K562 (cell line): ENCODE data around the gene PCBD2. TPM values are rescaled to one million over a fixed set of nuclear protein-coding genes. Genes with fewer than 3 reads are reported as not detected.

Source experiments
- ATAC-seq: fragments of 200-7000 bp; cut with Tn5 transposase; 3 replicates; pipeline ENCODE4 v1.9.1; 2020; ENCODE audit warnings: moderate library complexity
- BruUV-seq: library from RNA; stranded (reverse); fragments of 400-500 nt; replicated peaks from 2 replicates; lab custom pipeline; 2021; lab: Mats Ljungman, UMichigan
- CTCF ChIA-PET: fragments of 300-600 bp; formaldehyde crosslinking; extraction: SDS; loops from one replicate; lab custom pipeline; 2021; ENCODE audit warnings: low intra/inter-chr PET ratio; lab: Yijun Ruan, JAX
- POLR2A ChIA-PET: fragments of 300-600, 350-650 bp; sonication (Branson Sonifier 250); formaldehyde crosslinking; extraction: SDS; loops from one replicate; lab custom pipeline; 2021; ENCODE audit warnings: antibody characterized with exemption, inconsistent platforms; lab: Yijun Ruan, JAX
- DNase-seq, 4 experiments: peaks; one replicate each; pipeline versions ENCODE4 v3.0.0 to v3.0.0-alpha.2; 2011 to 2018; ENCODE audit warnings: low spot score in 3 of 4, mixed read lengths in 3 of 4; ENCODE audit errors: extremely low read depth in 1 of 4
- FAIRE-seq: peaks from 2 replicates; lab custom pipeline; 2011; peaks lifted over from hg19 to GRCh38; lab: Jason Lieb, UNC
- H2AFZ ChIP-seq: 2 replicates; pipeline ENCODE4 v1.6.0; 2011; ENCODE audit warnings: low read depth, low read length, control low read depth, inconsistent platforms
- H3K27ac ChIP-seq: fragments of 200-600 bp; 3 replicates; pipeline ENCODE4 v1.8.0; 2011; ENCODE audit warnings: low read depth, mild to moderate bottlenecking, control low read depth, inconsistent platforms, low read length, moderate library complexity, mixed read lengths; ENCODE audit errors: extremely low read depth
- H3K27me3 ChIP-seq, 2 experiments: fragments of 300-600 bp in 1 of 2; 2 replicates in 1 of 2; 3 replicates in 1 of 2; pipeline versions ENCODE4 v1.6.0 to v1.8.0; 2011; ENCODE audit warnings: inconsistent platforms in 2 of 2, low read length in 2 of 2, mild to moderate bottlenecking in 1 of 2, mixed read lengths in 1 of 2, moderate library complexity in 1 of 2; ENCODE audit not compliant: control insufficient read depth in 2 of 2, insufficient read depth in 2 of 2
- H3K36me3 ChIP-seq: fragments of 300-600 bp; 3 replicates; pipeline ENCODE4 v1.8.0; 2011; ENCODE audit warnings: mild to moderate bottlenecking, low read length, inconsistent platforms; ENCODE audit not compliant: control insufficient read depth, insufficient read depth
- H3K4me1 ChIP-seq, 2 experiments: fragments of 200-600 bp in 1 of 2; replicated peaks in 1 of 2; 2 replicates in 1 of 2; 3 replicates in 1 of 2; pipeline versions ENCODE4 v1.5.1 to v1.8.0; 2011; ENCODE audit warnings: inconsistent platforms in 2 of 2, low read length in 2 of 2, mild to moderate bottlenecking in 1 of 2, mixed read lengths in 1 of 2, moderate library complexity in 1 of 2; ENCODE audit not compliant: control insufficient read depth in 2 of 2, insufficient read depth in 2 of 2
- H3K4me2 ChIP-seq: 2 replicates; pipeline ENCODE4 v1.6.1; 2011; ENCODE audit warnings: low read length, control low read depth, inconsistent platforms, mixed read lengths; ENCODE audit not compliant: insufficient read depth
- H3K4me3 ChIP-seq: fragments of 200-600 bp; sonication (generic), shearing (Covaris generic); 2 replicates; pipeline ENCODE4 v1.5.1; 2016; ENCODE audit warnings: control low read depth, inconsistent platforms
- H3K79me2 ChIP-seq: fragments of 200-600 bp; 3 replicates; pipeline ENCODE4 v1.8.0; 2011; ENCODE audit warnings: low read length, inconsistent platforms; ENCODE audit not compliant: control insufficient read depth, insufficient read depth
- H3K9ac ChIP-seq, 2 experiments: 2 replicates each; pipeline versions ENCODE4 v1.6.0 to v1.6.1; 2011; ENCODE audit warnings: low read depth in 2 of 2, low read length in 2 of 2, control low read depth in 1 of 2, inconsistent platforms in 1 of 2, mild to moderate bottlenecking in 1 of 2, mixed read lengths in 1 of 2; ENCODE audit not compliant: insufficient read depth in 1 of 2
- H3K9me1 ChIP-seq: one replicate; pipeline ENCODE4 v1.6.0; 2011; ENCODE audit warnings: inconsistent platforms, mild to moderate bottlenecking, low read length, moderate library complexity; ENCODE audit not compliant: control insufficient read depth, insufficient read depth
- H3K9me3 ChIP-seq: replicated peaks from 2 replicates; pipeline ENCODE4 v1.5.1; 2011; ENCODE audit warnings: low read depth, low read length, inconsistent platforms; ENCODE audit not compliant: control insufficient read depth, insufficient read depth
- H4K20me1 ChIP-seq: replicated peaks from 2 replicates; pipeline ENCODE4 v1.6.1; 2011; ENCODE audit warnings: low read length, inconsistent platforms, mixed read lengths; ENCODE audit not compliant: control insufficient read depth, insufficient read depth
- FUS ChIP-seq: fragments of 200-400 bp; formaldehyde crosslinking; optimal IDR thresholded peaks from 2 replicates; pipeline ENCODE3; 2017; ENCODE audit warnings: low read depth, low read length
- NR2C2 ChIP-seq, 2 experiments: fragments of 200-800 bp in 1 of 2; sonication (Bioruptor generic) in 1 of 2; sonication (generic) in 1 of 2; formaldehyde crosslinking in 1 of 2; IDR thresholded peaks; 2 replicates each; pipeline versions ENCODE4 v1.6.1 to v1.8.0; 2016 to 2022; ENCODE audit warnings: mild to moderate bottlenecking in 1 of 2, missing compliant biosample characterization in 1 of 2, missing genetic modification characterization in 1 of 2, missing genetic modification reagents in 1 of 2
- TSHZ1 ChIP-seq: fragments of 250-450 bp; sonication (Bioruptor Pico); IDR thresholded peaks from 2 replicates; pipeline ENCODE4 v1.4.0; 2020; ENCODE audit warnings: mild to moderate bottlenecking, moderate library complexity
- VEZF1 ChIP-seq: fragments of 200-800 bp; sonication (Bioruptor generic); IDR thresholded peaks from 2 replicates; pipeline ENCODE4 v1.6.1; 2017; ENCODE audit warnings: missing genetic modification characterization, missing compliant biosample characterization
- ZNF316 ChIP-seq: fragments of 450-650 bp; IDR thresholded peaks from 2 replicates; pipeline ENCODE4 v1.6.1; 2016
- WGBS: fragments of 100-300 bp; shearing (Covaris generic); methylation state at CpG from one replicate; pipeline ENCODE4 v1.1.6; 2016; ENCODE audit warnings: low coverage, mixed read lengths; ENCODE audit not compliant: insufficient coverage; ENCODE audit errors: missing lambda C conversion rate; 5-methylcytosine and 5-hydroxymethylcytosine counted together
- in situ Hi-C: fragments of 300-500 bp; cut with MboI; formaldehyde crosslinking; loops from 4 replicates; pipeline ENCODE4 v1.15.0; 2018; ENCODE audit warnings: inconsistent platforms, mixed read lengths
- intact Hi-C: fragments of 100-400 bp; cut with micrococcal nuclease; formaldehyde crosslinking; loops from 2 replicates; pipeline ENCODE4 v1.14.2; 2022
- polyA plus RNA-seq, 8 experiments: library from polyadenylated mRNA; depleted of rRNA in 4 of 8; stranded (reverse) in 5 of 8; unstranded in 3 of 8; fragments of >200 nt; fragmentation: Nextera tagmentation in 2 of 8; fragmentation: Illumina TruSeq in 1 of 8; extraction: Ambion mirVana in 2 of 8; extraction: Trizol in 1 of 8; gene quantifications; 2 replicates each; pipeline versions ENCODE4 v1.2.1 to v1.2.3, GENCODE V29; 2011 to 2014; ENCODE audit warnings: inconsistent platforms in 1 of 8, missing spikeins in 1 of 8
- total RNA-seq, 7 experiments: library from RNA; depleted of rRNA in 6 of 7; stranded (reverse); fragments of >200 nt in 6 of 7; fragmentation: Illumina TruSeq in 2 of 7; extraction: Trizol in 2 of 7; gene quantifications; 2 replicates each; pipeline versions ENCODE4 v1.2.1 to v1.2.3, GENCODE V29; 2011 to 2021; ENCODE audit warnings: low replicate concordance in 1 of 7

Gene PCBD2
- total and polyA plus RNA-seq, 9 of the 15 experiments (the other 6 are each of a cell fraction or from before 2014, with no cell fraction given) = 5.2 to 13.8 (median 7.8) TPM

GRCh38 chr5:134968055-134968454 is 63.1 kb downstream of the PCBD2 start:
- no peak overlapping the region for H2AFZ ChIP-seq
- in situ Hi-C loops = no loop called here
- no peaks in the 10 kb centered on the region for H3K79me2 ChIP-seq
- ChIA-PET POLR2A (no interaction called here), CTCF (interaction anchor here (0.7 kb wide), 1 partner anchor 20 kb away, joined by 3 read pairs; no protein-coding TSS in a partner anchor)
- FAIRE-seq (no peak), DNase-seq (no peak), ATAC-seq (no peak)
- H3K9me1 ChIP-seq = no peaks in the 10 kb centered on the region
- H4K20me1 ChIP-seq = no peaks in the 10 kb centered on the region
- no peaks in the 10 kb centered on the region for H3K9me3 ChIP-seq
- no peaks in the 10 kb centered on the region for H3K27me3 ChIP-seq
- no TSS peak for BruUV-seq
- H3K4me2 ChIP-seq = no peak overlapping the region
- no peak overlapping the region for H3K27ac ChIP-seq
- intact Hi-C loops = no loop called here
- H3K4me3 ChIP-seq = no peak overlapping the region
- 81% methylated on average over 3 of the region's 3 CpGs for WGBS
- peaks cover 7% of the 10 kb centered on the region; the same call in 2 of the 3 replicates for H3K36me3 ChIP-seq
- no peak for TF ChIP-seq FUS
- no peak for TF ChIP-seq ZNF316
- no peak for TF ChIP-seq NR2C2 (CRISPR knock-in tag; IDR thresholded peaks at IDR 0.05)
- TF ChIP-seq NR2C2 (tag; IDR thresholded peaks at IDR 0.05) = no peak
- TF ChIP-seq VEZF1 (CRISPR knock-in tag) = no peak
- no peak for TF ChIP-seq TSHZ1 (CRISPR knock-in tag)
- H3K9ac ChIP-seq = no peak overlapping the region
- H3K4me1 ChIP-seq = no peaks in the 10 kb centered on the region
